H9 (cell line): Measurements from ENCODE around the gene RPUSD2. TPM values are rescaled to one million over a fixed set of nuclear protein-coding genes. Genes with fewer than 3 reads are reported as not detected.

Source experiments
- DNase-seq: peaks from one replicate; pipeline ENCODE4 v3.0.0-alpha.2; 2017
- H2AFZ ChIP-seq: one replicate; pipeline ENCODE4 v1.6.1; 2013; ENCODE audit warnings: mild to moderate bottlenecking, low read length, control low read depth, moderate library complexity
- H2AK5ac ChIP-seq: 2 replicates; pipeline ENCODE4 v1.6.1; 2013; ENCODE audit warnings: low read length, control low read depth, mixed read lengths; ENCODE audit not compliant: insufficient read length
- H2BK120ac ChIP-seq: one replicate; pipeline ENCODE4 v1.6.1; 2013; ENCODE audit warnings: low read depth, mild to moderate bottlenecking, low read length, control low read depth, inconsistent platforms; ENCODE audit not compliant: poor library complexity, severe bottlenecking
- H2BK12ac ChIP-seq: 2 replicates; pipeline ENCODE4 v1.6.1; 2013; ENCODE audit warnings: low read length, control low read depth, mixed read lengths, low read depth; ENCODE audit not compliant: insufficient read length
- H2BK15ac ChIP-seq: 2 replicates; pipeline ENCODE4 v1.6.1; 2013; ENCODE audit warnings: low read depth, low read length, control low read depth
- H2BK20ac ChIP-seq: one replicate; pipeline ENCODE4 v1.6.1; 2013; ENCODE audit warnings: low read depth, mild to moderate bottlenecking, low read length, control low read depth, inconsistent platforms; ENCODE audit not compliant: poor library complexity, severe bottlenecking
- H2BK5ac ChIP-seq: 2 replicates; pipeline ENCODE4 v1.6.1; 2013; ENCODE audit warnings: low read length, control low read depth, mixed read lengths; ENCODE audit not compliant: insufficient read length
- H3K14ac ChIP-seq: 2 replicates; pipeline ENCODE4 v1.6.1; 2013; ENCODE audit warnings: low read length, control low read depth; ENCODE audit not compliant: insufficient read depth
- H3K18ac ChIP-seq: 2 replicates; pipeline ENCODE4 v1.6.1; 2013; ENCODE audit warnings: low read depth, mild to moderate bottlenecking, mixed read lengths, low read length, control low read depth; ENCODE audit not compliant: insufficient read length
- H3K23ac ChIP-seq: 2 replicates; pipeline ENCODE4 v1.6.1; 2013; ENCODE audit warnings: low read length, control low read depth, mixed read lengths, low read depth; ENCODE audit not compliant: insufficient read length
- H3K23me2 ChIP-seq: 2 replicates; pipeline ENCODE4 v1.6.1; 2013; ENCODE audit warnings: low read depth, mild to moderate bottlenecking, mixed read lengths, low read length, control low read depth; ENCODE audit not compliant: insufficient read length, poor library complexity, severe bottlenecking
- H3K27ac ChIP-seq: 2 replicates; pipeline ENCODE4 v1.5.1; 2013; ENCODE audit warnings: low read length, control low read depth, mixed read lengths, low read depth; ENCODE audit not compliant: insufficient read length
- H3K27me3 ChIP-seq: 2 replicates; pipeline ENCODE4 v1.6.1; 2013; ENCODE audit warnings: low read length, control low read depth, inconsistent platforms; ENCODE audit not compliant: insufficient read depth
- H3K4ac ChIP-seq: 2 replicates; pipeline ENCODE4 v1.6.1; 2013; ENCODE audit warnings: low read depth, mild to moderate bottlenecking, control low read depth, inconsistent platforms, low read length, moderate library complexity
- H3K4me1 ChIP-seq: 2 replicates; pipeline ENCODE4 v1.6.1; 2013; ENCODE audit warnings: low read length, control low read depth, inconsistent platforms; ENCODE audit not compliant: insufficient read depth
- H3K4me2 ChIP-seq: 2 replicates; pipeline ENCODE4 v1.6.1; 2013; ENCODE audit warnings: low read length, control low read depth, mixed read lengths; ENCODE audit not compliant: insufficient read length, insufficient read depth
- H3K56ac ChIP-seq: 2 replicates; pipeline ENCODE4 v1.6.1; 2013; ENCODE audit warnings: low read depth, mild to moderate bottlenecking, mixed read lengths, low read length, control low read depth; ENCODE audit not compliant: insufficient read length
- H3K79me1 ChIP-seq: 2 replicates; pipeline ENCODE4 v1.6.1; 2013; ENCODE audit warnings: low read depth, mild to moderate bottlenecking, moderate library complexity, low read length, control low read depth, inconsistent platforms; ENCODE audit not compliant: insufficient read depth, poor library complexity, severe bottlenecking
- H3K79me2 ChIP-seq: 2 replicates; pipeline ENCODE4 v1.6.1; 2013; ENCODE audit warnings: low read length, control low read depth, inconsistent platforms; ENCODE audit not compliant: insufficient read depth
- H3K9ac ChIP-seq: 2 replicates; pipeline ENCODE4 v1.6.1; 2013; ENCODE audit warnings: low read length, control low read depth, mixed read lengths; ENCODE audit not compliant: insufficient read length; ENCODE audit errors: extremely low read depth
- H3K9me3 ChIP-seq: one replicate; pipeline ENCODE4 v1.6.1; 2013; ENCODE audit warnings: low read depth, low read length, inconsistent platforms; ENCODE audit not compliant: control insufficient read depth
- H3T11ph ChIP-seq: one replicate; pipeline ENCODE4 v1.6.1; 2013; ENCODE audit warnings: mild to moderate bottlenecking, low read length, control low read depth, inconsistent platforms
- H4K20me1 ChIP-seq: one replicate; pipeline ENCODE4 v1.6.1; 2013; ENCODE audit not compliant: control insufficient read depth, insufficient read length, insufficient read depth
- H4K5ac ChIP-seq: 2 replicates; pipeline ENCODE4 v1.6.1; 2013; ENCODE audit warnings: low read depth, mild to moderate bottlenecking, mixed read lengths, low read length, control low read depth; ENCODE audit not compliant: insufficient read length
- H4K8ac ChIP-seq: replicated peaks from 2 replicates; pipeline ENCODE4 v1.6.1; 2013; ENCODE audit warnings: low read length, control low read depth, mixed read lengths, low read depth; ENCODE audit not compliant: insufficient read length
- H4K91ac ChIP-seq: 2 replicates; pipeline ENCODE4 v1.6.1; 2013; ENCODE audit warnings: low read depth, mild to moderate bottlenecking, moderate library complexity, mixed read lengths, low read length, control low read depth; ENCODE audit not compliant: insufficient read length
- H3K27ac Mint-ChIP-seq, 3 experiments: 2 replicates in 2 of 3; 3 replicates in 1 of 3; pipeline ENCODE4 v1.8.0; 2020 to 2021; ENCODE audit warnings: mixed read lengths in 3 of 3, mild to moderate bottlenecking in 1 of 3, moderate library complexity in 1 of 3
- H3K27me3 Mint-ChIP-seq: 2 replicates; pipeline ENCODE4 v1.8.0; 2021; ENCODE audit warnings: low read depth, mild to moderate bottlenecking, moderate library complexity, mixed read lengths
- H3K36me3 Mint-ChIP-seq, 3 experiments: 2 replicates in 2 of 3; 3 replicates in 1 of 3; pipeline ENCODE4 v1.8.0; 2020 to 2021; ENCODE audit warnings: low read depth in 3 of 3, mixed read lengths in 3 of 3; ENCODE audit not compliant: insufficient read depth in 1 of 3
- H3K4me1 Mint-ChIP-seq, 2 experiments: 2 replicates each; pipeline ENCODE4 v1.8.0; 2020; ENCODE audit warnings: mixed read lengths in 2 of 2
- H3K4me3 Mint-ChIP-seq, 2 experiments: 2 replicates in 1 of 2; 3 replicates in 1 of 2; pipeline ENCODE4 v1.8.0; 2020 to 2021; ENCODE audit warnings: mild to moderate bottlenecking in 2 of 2, mixed read lengths in 2 of 2, moderate library complexity in 1 of 2
- H3K9me3 Mint-ChIP-seq, 2 experiments: 2 replicates in 1 of 2; 3 replicates in 1 of 2; pipeline ENCODE4 v1.8.0; 2020; ENCODE audit warnings: mild to moderate bottlenecking in 2 of 2, mixed read lengths in 2 of 2, moderate library complexity in 1 of 2
- WGBS: extraction: QIAGEN DNeasy Blood & Tissue Kit; methylation state at CpG from one replicate; pipeline ENCODE4 v1.1.7; 2013; ENCODE audit warnings: missing lambda C conversion rate, low lambda C conversion rate, mixed read lengths; ENCODE audit not compliant: insufficient read length; ENCODE audit errors: extremely low coverage; 5-methylcytosine and 5-hydroxymethylcytosine counted together
- total RNA-seq: library from RNA; stranded (reverse); gene quantifications from 2 replicates; pipeline ENCODE4 v1.2.1, GENCODE V29; 2021
- TF ChIP-seq, protein P1 (sequence below): fragments of 200-600 bp; sonication (generic); conservative IDR thresholded peaks from 3 replicates; pipeline ENCODE4 v1.8.0; 2021; ENCODE audit warnings: antibody characterized with exemption, mild to moderate bottlenecking

RPUSD2 gene
- total RNA-seq, 1 experiment from 2014 or later, result 25.7 TPM

DNA sequence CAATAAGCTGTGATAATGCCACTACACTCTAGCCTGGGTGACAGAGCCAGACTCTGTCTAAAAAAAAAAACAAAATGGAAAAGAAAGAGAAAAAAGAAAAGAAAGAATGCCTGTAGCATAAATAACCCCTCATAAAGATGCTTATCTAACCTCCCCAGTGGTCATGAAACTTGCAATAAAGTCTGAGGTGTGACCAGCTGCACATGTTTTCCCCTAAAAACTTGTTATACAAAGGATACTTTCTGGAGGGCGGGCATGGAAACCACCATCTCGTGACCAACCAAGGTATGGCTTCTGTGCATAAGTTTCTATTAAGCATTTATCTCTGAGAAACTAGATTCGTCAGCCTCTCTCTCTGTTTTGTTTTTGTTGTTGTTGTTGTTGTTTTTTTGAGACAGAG is 26.0 kb upstream of the RPUSD2 start:
- Histone ChIP-seq H3K23me2 (no peaks in the 10 kb centered on the region), H3K14ac (no peak overlapping the region), H3K79me2 (no peaks in the 10 kb centered on the region), H4K20me1 (no peaks in the 10 kb centered on the region), H3K4me1 (no peaks in the 10 kb centered on the region), H2BK12ac (no peak overlapping the region), H3K4me2 (no peak overlapping the region), H3K9me3 (no peaks in the 10 kb centered on the region), H3K79me1 (no peaks in the 10 kb centered on the region), H3K9ac (no peak overlapping the region), H3K23ac (no peak overlapping the region), H2BK20ac (no peak overlapping the region), H2AK5ac (no peak overlapping the region), H2BK15ac (no peak overlapping the region), H4K8ac (no peak overlapping the region), H4K5ac (no peak overlapping the region), H3K27me3 (no peaks in the 10 kb centered on the region), H3T11ph (no peak overlapping the region), H3K18ac (no peak overlapping the region), H2BK5ac (no peak overlapping the region), H2AFZ (no peak overlapping the region), H3K4ac (no peak overlapping the region), H4K91ac (no peak overlapping the region), H3K27ac (no peak overlapping the region), H2BK120ac (no peak overlapping the region), H3K56ac (no peak overlapping the region)
- no CpG with 5 or more reads among the region's 3 CpGs for WGBS
- Mint-ChIP-seq H3K4me3 (no peak overlapping the region), H3K27me3 (no peaks in the 10 kb centered on the region), H3K36me3 (no peaks in the 10 kb centered on the region; a peak in 1 of 7 replicates), H3K9me3 (no peaks in the 10 kb centered on the region), H3K27ac (no peak overlapping the region), H3K4me1 (no peaks in the 10 kb centered on the region)
- DNase-seq, result no peak
- TF ChIP-seq, protein P1, sequence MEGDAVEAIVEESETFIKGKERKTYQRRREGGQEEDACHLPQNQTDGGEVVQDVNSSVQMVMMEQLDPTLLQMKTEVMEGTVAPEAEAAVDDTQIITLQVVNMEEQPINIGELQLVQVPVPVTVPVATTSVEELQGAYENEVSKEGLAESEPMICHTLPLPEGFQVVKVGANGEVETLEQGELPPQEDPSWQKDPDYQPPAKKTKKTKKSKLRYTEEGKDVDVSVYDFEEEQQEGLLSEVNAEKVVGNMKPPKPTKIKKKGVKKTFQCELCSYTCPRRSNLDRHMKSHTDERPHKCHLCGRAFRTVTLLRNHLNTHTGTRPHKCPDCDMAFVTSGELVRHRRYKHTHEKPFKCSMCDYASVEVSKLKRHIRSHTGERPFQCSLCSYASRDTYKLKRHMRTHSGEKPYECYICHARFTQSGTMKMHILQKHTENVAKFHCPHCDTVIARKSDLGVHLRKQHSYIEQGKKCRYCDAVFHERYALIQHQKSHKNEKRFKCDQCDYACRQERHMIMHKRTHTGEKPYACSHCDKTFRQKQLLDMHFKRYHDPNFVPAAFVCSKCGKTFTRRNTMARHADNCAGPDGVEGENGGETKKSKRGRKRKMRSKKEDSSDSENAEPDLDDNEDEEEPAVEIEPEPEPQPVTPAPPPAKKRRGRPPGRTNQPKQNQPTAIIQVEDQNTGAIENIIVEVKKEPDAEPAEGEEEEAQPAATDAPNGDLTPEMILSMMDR, result no peak
